Measurements from ENCODE around the gene GOLGA6L10.
"Not testable (repeated sequence)": the region's sequence is repeated elsewhere in the genome, so short reads cannot be mapped to it uniquely, and the experiment has no call there.

- not testable (repeated sequence) for TF ChIP-seq POLR2A, CTCF (IDR thresholded peaks at IDR 0.05)
These were observed 38.0 kb downstream of the GOLGA6L10 start for GRCh38 chr15:82311321-82311720.

All from suprapubic skin (tissue), 3 donors.